Activated CD8-positive, alpha-beta T cell treated with anti-CD3 and anti-CD28 coated beads, Interleukin-2, amount 10 ng/mL, durations not matched to agents 7 days and 5 days (primary cell): ENCODE measurements around the gene BAG3. TPM values are rescaled to one million over a fixed set of nuclear protein-coding genes. Genes with fewer than 3 reads are reported as not detected.

Experiments used
- ATAC-seq: fragments of 150-1000 bp; cut with Tn5 transposase; one replicate; pipeline ENCODE4 v1.10.0; 2021; ENCODE audit warnings: moderate library complexity
- CTCF ChIA-PET: fragments of 350-600 bp; sonication (Branson Sonifier 250); formaldehyde crosslinking; loops from one replicate; lab custom pipeline; 2021; ENCODE audit warnings: antibody characterized with exemption; lab: Charles Lee
- POLR2A ChIA-PET: fragments of 350-600 bp; sonication (Branson Sonifier 250); formaldehyde crosslinking; loops from one replicate; lab custom pipeline; 2021; ENCODE audit warnings: antibody characterized with exemption; lab: Charles Lee
- DNase-seq: peaks from one replicate; pipeline ENCODE4 v3.0.0-alpha.2; 2020
- H3K27ac Mint-ChIP-seq: one replicate; pipeline ENCODE4 v1.8.0; 2021; ENCODE audit warnings: mild to moderate bottlenecking, mixed read lengths
- H3K27me3 Mint-ChIP-seq: one replicate; pipeline ENCODE4 v1.8.0; 2021; ENCODE audit warnings: low read depth, mixed read lengths
- H3K36me3 Mint-ChIP-seq: one replicate; pipeline ENCODE4 v1.8.0; 2021; ENCODE audit warnings: low read depth, mixed read lengths
- H3K4me1 Mint-ChIP-seq: one replicate; pipeline ENCODE4 v1.8.0; 2021; ENCODE audit warnings: low read depth, mixed read lengths
- H3K4me3 Mint-ChIP-seq: one replicate; pipeline ENCODE4 v1.8.0; 2021; ENCODE audit warnings: mild to moderate bottlenecking, mixed read lengths
- H3K9me3 Mint-ChIP-seq: one replicate; pipeline ENCODE4 v1.8.0; 2022; ENCODE audit warnings: mixed read lengths; ENCODE audit not compliant: insufficient read depth
- total RNA-seq, 2 experiments: library from RNA; stranded (reverse); gene quantifications; one replicate each; pipeline ENCODE4 v1.2.3, GENCODE V29; 2021

Gene BAG3
- 10 to 100 TPM; 14.2 to 14.7 TPM for total RNA-seq

DNA sequence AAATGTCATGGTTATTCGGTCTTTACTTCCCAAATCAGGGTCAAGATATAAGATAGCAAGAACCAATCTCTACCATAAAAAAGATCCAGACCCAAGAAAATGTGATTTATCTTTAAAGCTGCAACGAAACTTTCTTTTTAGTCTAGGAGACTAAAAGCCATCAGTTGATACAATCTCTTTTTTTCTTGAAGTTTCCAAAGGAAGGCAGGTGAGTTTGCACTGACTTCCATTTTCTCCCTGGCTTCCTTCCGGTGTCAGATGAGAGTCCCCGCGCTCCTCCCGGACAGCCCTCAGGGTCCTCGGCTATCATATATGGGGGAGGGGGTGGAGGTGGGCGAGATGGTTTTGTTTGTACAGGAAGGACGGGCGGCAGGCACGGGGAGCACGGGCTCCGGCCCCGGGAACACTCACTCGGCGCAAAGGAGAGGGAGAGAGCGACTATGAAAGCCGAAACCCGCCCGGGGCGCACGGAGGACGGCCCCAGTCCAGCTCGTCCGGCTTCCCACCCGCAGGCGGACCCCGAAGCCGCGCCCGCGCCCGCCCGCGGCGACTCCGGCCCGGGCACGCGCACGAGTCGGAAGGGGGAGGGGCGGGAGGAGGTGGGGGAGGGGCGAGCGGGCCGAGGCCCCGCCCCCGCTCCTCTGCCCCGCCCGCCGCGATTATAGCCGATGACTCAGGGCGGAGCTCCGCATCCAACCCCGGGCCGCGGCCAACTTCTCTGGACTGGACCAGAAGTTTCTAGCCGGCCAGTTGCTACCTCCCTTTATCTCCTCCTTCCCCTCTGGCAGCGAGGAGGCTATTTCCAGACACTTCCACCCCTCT, at the start of gene BAG3:
BAG3 (plus strand) TSS at position 689 of the 822 bp plus-strand sequence. CDS start 296 bp downstream, outside the sequence.
- Mint-ChIP-seq H3K36me3 (peaks cover 14% of the 10 kb centered on the region), H3K27ac (peak within 1 kb of the TSS; percentile 97), H3K9me3 (no peaks in the 10 kb centered on the region), H3K4me1 (peaks cover 41% of the 10 kb centered on the region), H3K27me3 (peaks cover 2% of the 10 kb centered on the region), H3K4me3 (peak within 1 kb of the TSS; percentile 95)
- DNase-seq = peak; percentile 86
- ChIA-PET CTCF (interaction anchor here (0.8 to 1.7 kb wide), 6 partner anchors 16 to 209 kb away, joined by 3 to 10 read pairs (median 5); partner anchors contain the start of gene RGS10), POLR2A (interaction anchor here (0.5 to 2.4 kb wide), 14 partner anchors 8 to 949 kb away, joined by 3 to 11 read pairs (median 3); partner anchors contain the start of gene INPP5F)
- peak; percentile 78 for ATAC-seq

- ATAC-seq = peak; percentile 89
- Mint-ChIP-seq H3K36me3 (peaks cover 4% of the 10 kb centered on the region), H3K4me3 (no peak overlapping the region), H3K27ac (no peak overlapping the region), H3K27me3 (peaks cover 3% of the 10 kb centered on the region), H3K4me1 (peaks cover 10% of the 10 kb centered on the region), H3K9me3 (no peaks in the 10 kb centered on the region)
- CTCF ChIA-PET = interaction anchor here (0.6 to 2.7 kb wide), 25 partner anchors 8 to 403 kb away, joined by 3 to 14 read pairs (median 4); partner anchors contain the start of gene BAG3
- peak; percentile 66 for DNase-seq
- POLR2A ChIA-PET = interaction anchor here (0.6 kb wide), 1 partner anchor 43 kb away, joined by 6 read pairs; no protein-coding TSS in a partner anchor
Observed at GRCh38 chr10:119602241-119603095, 48.7 kb upstream of the BAG3 start.

- H3K4me3 Mint-ChIP-seq = no peak overlapping the region
- H3K36me3 Mint-ChIP-seq = no peaks in the 10 kb centered on the region
- no peak for DNase-seq
- H3K4me1 Mint-ChIP-seq = peaks cover 2% of the 10 kb centered on the region
- ChIA-PET POLR2A (no interaction called here), CTCF (no interaction called here)
- H3K9me3 Mint-ChIP-seq = no peaks in the 10 kb centered on the region
- H3K27ac Mint-ChIP-seq = no peak overlapping the region
- H3K27me3 Mint-ChIP-seq = peaks cover 6% of the 10 kb centered on the region
- ATAC-seq = no peak
Observed at GRCh38 chr10:119604468-119604867, 46.7 kb upstream of the BAG3 start.

DNA sequence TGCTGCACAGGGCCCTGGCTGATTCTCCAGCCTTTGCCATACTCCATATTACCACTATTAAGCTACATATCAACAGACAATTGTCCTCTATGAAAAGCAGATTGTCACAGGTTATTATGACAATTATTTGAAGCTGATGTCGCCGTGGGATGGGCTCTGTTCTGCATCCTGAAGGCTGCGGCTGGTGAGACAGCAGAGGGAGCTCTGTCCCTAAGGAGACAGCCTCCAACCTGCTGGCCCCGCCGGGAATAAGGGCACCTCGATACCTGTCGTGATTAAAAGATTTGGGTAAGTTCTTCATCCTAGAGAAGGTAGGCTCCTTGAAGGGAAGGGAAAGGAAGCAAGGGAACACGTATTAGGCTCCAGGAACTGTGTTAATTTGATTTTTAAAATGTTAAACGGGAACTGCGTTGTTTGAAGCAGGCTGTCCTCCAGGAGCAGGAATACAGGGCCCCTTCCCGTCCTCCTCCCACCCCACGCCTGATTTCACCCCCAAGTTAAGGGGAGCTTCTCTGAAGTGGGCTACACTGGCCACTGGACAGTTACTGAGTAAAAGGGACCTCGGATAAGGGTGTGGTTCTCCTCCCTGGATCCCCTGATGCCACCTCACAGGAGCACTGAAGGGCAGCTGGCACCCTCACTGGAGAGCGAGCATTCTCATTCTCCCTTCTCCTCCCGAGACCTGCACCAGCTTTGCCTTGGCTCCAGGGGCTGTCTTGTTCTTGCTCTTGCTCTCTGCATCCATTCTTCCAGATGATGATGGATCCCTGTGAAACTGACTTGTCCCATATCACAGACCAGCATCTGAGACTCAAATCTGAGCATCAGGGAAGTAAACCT, 42.6 kb upstream of the BAG3 start:
- ChIA-PET POLR2A (no interaction called here), CTCF (interaction anchor here (1.0 to 1.6 kb wide), 6 partner anchors 16 to 252 kb away, joined by 3 to 8 read pairs (median 4); partner anchors contain the start of gene BAG3)
- no peak for DNase-seq
- peak; percentile 39 for ATAC-seq
- no peaks in the 10 kb centered on the region for H3K9me3 Mint-ChIP-seq
- no peak overlapping the region for H3K4me3 Mint-ChIP-seq
- H3K36me3 Mint-ChIP-seq = peaks cover 2% of the 10 kb centered on the region
- H3K27ac Mint-ChIP-seq = no peak overlapping the region
- peaks cover 2% of the 10 kb centered on the region for H3K4me1 Mint-ChIP-seq
- peaks cover 6% of the 10 kb centered on the region for H3K27me3 Mint-ChIP-seq

DNA sequence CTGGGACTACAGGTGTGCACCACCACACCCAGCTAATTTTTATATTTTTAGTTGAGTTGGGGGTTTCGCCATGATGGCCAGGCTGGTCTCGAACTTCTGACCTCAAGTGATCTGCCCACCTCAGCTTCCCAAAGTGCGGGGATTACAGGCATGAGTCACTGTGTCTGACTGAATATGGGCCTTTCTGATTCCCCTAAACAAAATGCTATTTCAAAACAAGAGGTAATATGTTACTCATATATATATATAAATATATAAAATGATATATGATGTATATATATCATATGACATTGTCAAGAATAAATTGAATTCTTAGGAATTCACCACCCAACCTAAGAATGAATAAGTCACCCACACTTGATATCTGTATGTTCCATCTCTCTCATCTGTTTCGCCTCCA, 41.7 kb upstream of the BAG3 start:
- peaks cover 2% of the 10 kb centered on the region for H3K36me3 Mint-ChIP-seq
- DNase-seq = no peak
- peaks cover 6% of the 10 kb centered on the region for H3K27me3 Mint-ChIP-seq
- no peaks in the 10 kb centered on the region for H3K9me3 Mint-ChIP-seq
- ChIA-PET POLR2A (no interaction called here), CTCF (interaction anchor here (1.1 kb wide), 1 partner anchor 42 kb away, joined by 4 read pairs; the partner anchor contains the start of gene BAG3)
- peaks cover 2% of the 10 kb centered on the region for H3K4me1 Mint-ChIP-seq
- no peak for ATAC-seq
- H3K4me3 Mint-ChIP-seq = no peak overlapping the region
- no peak overlapping the region for H3K27ac Mint-ChIP-seq

DNA sequence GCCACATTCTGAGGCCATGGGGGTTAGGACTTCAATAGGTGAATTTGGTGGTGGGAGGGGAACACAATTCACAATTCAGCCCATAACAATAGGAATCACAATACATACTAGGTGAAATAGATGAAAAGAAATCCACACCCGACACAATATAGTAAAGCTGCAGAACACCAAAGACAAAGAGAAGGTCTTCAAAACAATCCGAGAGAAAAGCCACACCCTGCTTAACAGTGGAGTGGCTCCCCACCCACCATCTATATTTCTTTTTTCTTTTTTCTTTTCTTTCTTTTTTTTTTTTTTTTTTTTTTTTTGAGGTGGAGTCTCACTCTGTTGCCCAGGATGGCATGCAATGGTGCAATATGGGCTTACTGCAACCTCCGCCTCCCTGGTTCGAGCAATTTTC, 39.7 kb upstream of the BAG3 start:
- no peak overlapping the region for H3K4me3 Mint-ChIP-seq
- no peaks in the 10 kb centered on the region for H3K9me3 Mint-ChIP-seq
- DNase-seq = no peak
- H3K36me3 Mint-ChIP-seq = peaks cover 2% of the 10 kb centered on the region
- no peak for ATAC-seq
- CTCF ChIA-PET = no interaction called here
- peaks cover 2% of the 10 kb centered on the region for H3K4me1 Mint-ChIP-seq
- peaks cover 6% of the 10 kb centered on the region for H3K27me3 Mint-ChIP-seq
- POLR2A ChIA-PET = no interaction called here
- H3K27ac Mint-ChIP-seq = no peak overlapping the region

GRCh38 chr10:119613741-119614140, 37.4 kb upstream of the BAG3 start:
- Mint-ChIP-seq H3K4me3 (no peak overlapping the region), H3K27me3 (peaks cover 10% of the 10 kb centered on the region), H3K36me3 (peaks cover 2% of the 10 kb centered on the region), H3K27ac (no peak overlapping the region), H3K9me3 (no peaks in the 10 kb centered on the region), H3K4me1 (peaks cover 2% of the 10 kb centered on the region)
- no peak for DNase-seq
- POLR2A ChIA-PET = interaction anchor here (0.6 to 0.7 kb wide), 2 partner anchors 267 to 1297 kb away, joined by 3 read pairs; no protein-coding TSS in a partner anchor
- ATAC-seq = no peak
- CTCF ChIA-PET = interaction anchor here (1.1 kb wide), 1 partner anchor 11 kb away, joined by 3 read pairs; no protein-coding TSS in a partner anchor

GRCh38 chr10:119614686-119615085, 36.5 kb upstream of the BAG3 start:
- no peak for ATAC-seq
- H3K36me3 Mint-ChIP-seq = peaks cover 2% of the 10 kb centered on the region
- POLR2A ChIA-PET = no interaction called here

GRCh38 chr10:119616882-119617570, 34.2 kb upstream of the BAG3 start:
- CTCF ChIA-PET = no interaction called here
- Mint-ChIP-seq H3K9me3 (no peaks in the 10 kb centered on the region), H3K36me3 (no peaks in the 10 kb centered on the region), H3K4me3 (no peak overlapping the region), H3K27ac (no peak overlapping the region), H3K4me1 (peaks cover 10% of the 10 kb centered on the region), H3K27me3 (peaks cover 4% of the 10 kb centered on the region)
- no peak for ATAC-seq
- POLR2A ChIA-PET = no interaction called here
- no peak for DNase-seq

More at GRCh38 chr10:119614686-119615085, 36.5 kb upstream of the BAG3 start:
- CTCF ChIA-PET = no interaction called here
- Mint-ChIP-seq H3K9me3 (no peaks in the 10 kb centered on the region), H3K4me1 (no peaks in the 10 kb centered on the region), H3K4me3 (no peak overlapping the region), H3K27me3 (peaks cover 7% of the 10 kb centered on the region), H3K27ac (no peak overlapping the region)
- no peak for DNase-seq

- peaks cover 4% of the 10 kb centered on the region for H3K27me3 Mint-ChIP-seq
- H3K27ac Mint-ChIP-seq = no peak overlapping the region
- POLR2A ChIA-PET = interaction anchor here (0.7 kb wide), 1 partner anchor 31 kb away, joined by 3 read pairs; no protein-coding TSS in a partner anchor
- DNase-seq (no peak), ATAC-seq (no peak)
- CTCF ChIA-PET = no interaction called here
- H3K4me1 Mint-ChIP-seq = peaks cover 10% of the 10 kb centered on the region
- H3K9me3 Mint-ChIP-seq = no peaks in the 10 kb centered on the region
- no peaks in the 10 kb centered on the region for H3K36me3 Mint-ChIP-seq
- no peak overlapping the region for H3K4me3 Mint-ChIP-seq
Observed at GRCh38 chr10:119619215-119619614, 32.0 kb upstream of the BAG3 start.
